Pancreas (tissue), 10 donors: ENCODE results near the gene BRD2. TPM values are rescaled to one million over a fixed set of nuclear protein-coding genes. Genes with fewer than 3 reads are reported as not detected.

Experiments used
- ATAC-seq, 4 donors: fragments of 200-7000 bp; cut with Tn5 transposase; one replicate each; pipeline versions ENCODE4 v1.8.0 to v1.9.1; 2020; ENCODE audit warnings: mild to moderate bottlenecking in 4 of 4, moderate library complexity in 4 of 4
- DNase-seq, 6 donors: peaks; one replicate each; pipeline ENCODE4 v3.0.0-alpha.2; 2020
- FAIRE-seq: peaks from 2 replicates; lab custom pipeline; 2012; peaks lifted over from hg19 to GRCh38; lab: Jason Lieb, UNC
- H3K27ac ChIP-seq, 4 donors: fragments of 200-600 bp; sonication (generic); 1 replicate in 3 of 4; 2 replicates in 1 of 4; pipeline versions ENCODE4 v1.5.0 to v1.8.0; 2020
- H3K27me3 ChIP-seq, 4 donors: fragments of 200-600 bp; one replicate each; pipeline ENCODE4 v1.8.0; 2021
- H3K36me3 ChIP-seq, 3 donors: fragments of 200-600 bp; sonication (generic) in 1 of 3; one replicate each; pipeline versions ENCODE4 v1.5.0 to v1.8.0; 2020 to 2021
- H3K4me1 ChIP-seq, 3 donors: fragments of 200-600 bp; one replicate each; pipeline ENCODE4 v1.8.0; 2021
- H3K4me3 ChIP-seq, 4 donors: fragments of 200-600 bp; sonication (generic) in 2 of 4; one replicate each; pipeline versions ENCODE4 v1.5.0 to v1.8.0; 2020 to 2021
- H3K9me3 ChIP-seq, 4 donors: fragments of 200-600 bp; one replicate each; pipeline ENCODE4 v1.8.0; 2021
- WGBS, 2 donors: extraction: QIAGEN DNeasy Blood & Tissue Kit; methylation state at CpG; one replicate each; pipeline ENCODE4 v1.1.7; 2013; 5-methylcytosine and 5-hydroxymethylcytosine counted together
- intact Hi-C, 3 donors: fragments of 100-400 bp; cut with DNase I; formaldehyde crosslinking; loops; one replicate each; pipeline versions ENCODE4 v1.11.1 to v1.14.2; 2022
- polyA plus RNA-seq, 2 donors: library from polyadenylated mRNA; stranded (reverse); fragments of 200-250 nt; gene quantifications; one replicate each; pipeline ENCODE4 v1.2.3, GENCODE V29; 2013
- total RNA-seq, 6 donors: library from RNA; stranded (reverse); fragmentation: NEBNext Ultra II Directional in 4 of 6; extraction: Animal tissue kit (Norgen Biotek cat#: 25700) in 4 of 6; gene quantifications; one replicate each; pipeline versions ENCODE4 v1.2.1 to v1.2.4, GENCODE V29; 2021 to 2023
- TF ChIP-seq, protein P1 (sequence below), 4 donors: fragments of 200-600 bp; sonication (generic) in 3 of 4; IDR thresholded peaks; one replicate each; pipeline versions ENCODE4 v1.5.0 to v1.8.0; 2021; ENCODE audit warnings: antibody characterized with exemption in 4 of 4
- donor health status: healthy with polysubstance abuse.
- donor health status: DM: no; HTN: no; CAD: no; lungs with moderate emphysema.
- donor health status: DM: no; HTN: no; CAD: no.
- donor health status: control.
- donor health status: control.
- donor health status: Bipolar disorder and iron deficiency.
- donor health status: DM: yes; HTN: yes; CAD: no.
- donor health status: DM: no; HTN: no; CAD: no.
- donor health status: DM: no; HTN: no; CAD: no.
- donor health status: DM: yes; HTN: yes; CAD: no.

The BRD2 gene
- total and polyA plus RNA-seq, 8 donors = 50.5 to 128 (median 88.9) TPM

- peaks cover 15 to 41% (median 27%) of the 10 kb centered on the region in 3 donors for H3K4me1 ChIP-seq
- H3K36me3 ChIP-seq = peaks cover 9 to 50% (median 44%) of the 10 kb centered on the region in 3 donors
- TF ChIP-seq, protein P1, sequence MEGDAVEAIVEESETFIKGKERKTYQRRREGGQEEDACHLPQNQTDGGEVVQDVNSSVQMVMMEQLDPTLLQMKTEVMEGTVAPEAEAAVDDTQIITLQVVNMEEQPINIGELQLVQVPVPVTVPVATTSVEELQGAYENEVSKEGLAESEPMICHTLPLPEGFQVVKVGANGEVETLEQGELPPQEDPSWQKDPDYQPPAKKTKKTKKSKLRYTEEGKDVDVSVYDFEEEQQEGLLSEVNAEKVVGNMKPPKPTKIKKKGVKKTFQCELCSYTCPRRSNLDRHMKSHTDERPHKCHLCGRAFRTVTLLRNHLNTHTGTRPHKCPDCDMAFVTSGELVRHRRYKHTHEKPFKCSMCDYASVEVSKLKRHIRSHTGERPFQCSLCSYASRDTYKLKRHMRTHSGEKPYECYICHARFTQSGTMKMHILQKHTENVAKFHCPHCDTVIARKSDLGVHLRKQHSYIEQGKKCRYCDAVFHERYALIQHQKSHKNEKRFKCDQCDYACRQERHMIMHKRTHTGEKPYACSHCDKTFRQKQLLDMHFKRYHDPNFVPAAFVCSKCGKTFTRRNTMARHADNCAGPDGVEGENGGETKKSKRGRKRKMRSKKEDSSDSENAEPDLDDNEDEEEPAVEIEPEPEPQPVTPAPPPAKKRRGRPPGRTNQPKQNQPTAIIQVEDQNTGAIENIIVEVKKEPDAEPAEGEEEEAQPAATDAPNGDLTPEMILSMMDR (IDR thresholded peaks at IDR 0.05) = no peak
- intact Hi-C loops = loop anchor here in 2 of 3 donors (5.0 to 10.0 kb wide), 2 partner anchors 45 to 47 kb away; no protein-coding TSS in a partner anchor
- H3K27me3 ChIP-seq = no peaks in the 10 kb centered on the region
- DNase-seq (no peak), ATAC-seq (no peak), FAIRE-seq (no peak)
- no peak overlapping the region for H3K4me3 ChIP-seq
- WGBS, 2 donors = 50 to 53% methylated on average over 8 of the region's 8 CpGs
- H3K9me3 ChIP-seq = no peaks in the 10 kb centered on the region
- no peak overlapping the region for H3K27ac ChIP-seq
These were observed 13.8 kb downstream of the BRD2 start for GRCh38 chr6:32982084-32982701.

DNA sequence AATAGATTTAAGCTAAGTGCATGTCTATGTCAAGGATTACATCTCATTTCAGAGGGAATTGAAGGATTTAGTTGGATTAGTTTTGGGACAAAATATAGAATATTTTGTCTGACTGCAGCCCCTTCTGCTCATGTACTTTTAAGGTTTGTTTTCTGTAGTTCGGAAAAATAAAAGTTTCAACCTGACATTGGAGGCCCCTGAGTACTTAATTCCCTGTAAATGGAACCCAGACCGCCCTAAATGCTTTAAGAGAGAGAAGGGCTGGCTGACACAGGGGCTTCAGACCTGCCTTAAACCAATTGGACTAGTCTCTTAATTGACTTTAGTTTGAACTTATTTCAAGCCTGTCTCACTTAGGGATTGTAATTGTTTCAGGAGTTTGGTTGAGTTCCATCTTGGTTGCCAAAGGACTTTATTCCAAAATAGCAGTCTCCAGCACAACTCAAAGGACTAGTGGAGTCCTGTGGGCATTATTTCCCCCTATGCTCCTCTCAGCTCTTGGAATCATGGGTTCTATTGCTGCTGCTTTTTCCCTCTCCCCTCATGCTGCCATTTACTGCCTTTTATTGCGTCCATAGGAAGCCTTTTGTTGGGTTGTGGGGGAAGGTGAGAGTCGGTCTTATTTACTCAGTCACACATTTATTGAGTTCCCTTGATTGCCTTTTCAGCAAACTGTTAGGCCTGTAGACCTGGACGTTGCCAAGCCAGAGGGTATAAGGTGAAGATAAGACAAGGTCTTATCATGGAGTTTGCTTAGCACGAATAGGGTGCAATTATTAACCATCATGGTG lies 14.5 kb downstream of the BRD2 start:
- H3K4me3 ChIP-seq = no peak overlapping the region
- intact Hi-C loops = loop anchor here in 2 of 3 donors (5.0 to 10.0 kb wide), 2 partner anchors 46 to 48 kb away; no protein-coding TSS in a partner anchor
- H3K27me3 ChIP-seq = no peaks in the 10 kb centered on the region
- peaks cover 9 to 42% (median 37%) of the 10 kb centered on the region in 3 donors for H3K36me3 ChIP-seq
- no peak overlapping the region for H3K27ac ChIP-seq
- TF ChIP-seq, protein P1 (IDR thresholded peaks at IDR 0.05) = no peak
- no peaks in the 10 kb centered on the region for H3K9me3 ChIP-seq
- FAIRE-seq (no peak), DNase-seq (no peak), ATAC-seq (peak in 3 of 4 donors; percentile 12 to 37 (median 16))
- H3K4me1 ChIP-seq = peaks cover 15 to 34% (median 23%) of the 10 kb centered on the region in 3 donors
- WGBS, 2 donors = 29 to 32% methylated on average over 6 of the region's 6 CpGs

DNA sequence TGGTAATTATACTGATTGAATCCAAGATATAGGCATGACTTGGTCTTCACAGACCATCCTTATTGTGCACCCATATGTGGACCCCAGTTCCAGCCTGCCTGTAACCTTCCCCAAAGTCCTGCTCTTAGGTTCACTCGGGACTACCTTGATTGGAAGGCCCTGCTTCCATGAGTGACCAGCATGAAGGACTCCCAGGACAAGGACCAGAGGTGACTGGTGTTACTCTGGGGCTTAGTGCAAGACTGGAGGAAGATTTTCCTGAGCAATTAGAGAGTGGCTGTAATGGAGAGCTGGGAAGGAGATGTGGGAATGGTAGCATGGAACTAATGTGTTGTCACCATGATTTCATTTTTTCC lies 15.1 kb downstream of the BRD2 start:
- peaks cover 15 to 33% (median 23%) of the 10 kb centered on the region in 3 donors for H3K4me1 ChIP-seq
- intact Hi-C loops = loop anchor here in 2 of 3 donors (5.0 to 10.0 kb wide), 2 partner anchors 46 to 49 kb away; no protein-coding TSS in a partner anchor
- H3K27ac ChIP-seq = peak overlapping the region in 1 of 4 donors; percentile 8
- no peak overlapping the region for H3K4me3 ChIP-seq
- DNase-seq (no peak), FAIRE-seq (no peak), ATAC-seq (peak in 3 of 4 donors; percentile 9 to 19 (median 10))
- no peaks in the 10 kb centered on the region for H3K9me3 ChIP-seq
- 37 to 46% methylated on average over 1 of the region's 1 CpG for WGBS, 2 donors
- no peaks in the 10 kb centered on the region for H3K27me3 ChIP-seq
- peaks cover 9 to 37% (median 31%) of the 10 kb centered on the region in 3 donors for H3K36me3 ChIP-seq
- TF ChIP-seq, protein P1 (IDR thresholded peaks at IDR 0.05) = no peak

DNA sequence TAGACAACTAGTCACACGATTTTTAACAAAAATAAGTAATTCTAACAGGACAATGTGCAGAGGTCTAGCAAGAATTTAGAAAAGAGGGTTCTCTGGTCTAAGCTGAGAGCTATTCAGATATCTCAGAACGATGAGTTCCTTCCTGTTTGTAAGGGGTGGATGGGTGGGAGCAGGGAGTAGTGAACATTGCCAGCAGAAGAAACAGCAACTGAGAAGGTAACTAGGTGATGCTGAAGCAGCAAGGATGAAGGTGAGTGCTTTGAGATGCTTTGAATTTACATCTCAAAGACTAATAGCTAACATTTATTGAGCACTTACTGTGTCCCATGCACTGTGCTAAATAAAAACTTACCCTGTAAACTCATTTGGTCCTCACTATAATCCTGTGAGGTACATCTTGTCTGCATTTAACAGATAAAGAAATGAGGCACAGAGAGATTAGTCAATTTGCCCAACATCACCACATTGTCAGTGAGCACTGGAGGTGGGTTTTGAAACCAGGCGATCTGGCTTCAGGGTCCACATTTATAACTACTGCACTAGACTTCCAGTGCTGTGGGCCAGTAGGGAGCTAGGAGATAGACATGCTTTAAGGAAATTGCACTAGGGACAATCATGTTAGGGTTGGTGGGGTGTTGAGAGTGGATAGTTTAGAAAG lies 15.7 kb downstream of the BRD2 start:
- Histone ChIP-seq H3K36me3 (peaks cover 9 to 31% (median 25%) of the 10 kb centered on the region in 3 donors), H3K27me3 (no peaks in the 10 kb centered on the region), H3K27ac (peak overlapping the region in 2 of 4 donors; percentile 38 to 48), H3K4me1 (peaks cover 15 to 32% (median 23%) of the 10 kb centered on the region in 3 donors), H3K9me3 (no peaks in the 10 kb centered on the region), H3K4me3 (no peak overlapping the region)
- DNase-seq (no peak), ATAC-seq (peak; percentile 3 to 13 (median 4)), FAIRE-seq (no peak)
- TF ChIP-seq, protein P1 (IDR thresholded peaks at IDR 0.05) = no peak
- 32 to 37% methylated on average over 3 of the region's 3 CpGs for WGBS, 2 donors
- intact Hi-C loops = loop anchor here in 2 of 3 donors (5.0 to 10.0 kb wide), 2 partner anchors 47 to 49 kb away; no protein-coding TSS in a partner anchor
